ENCODE data around the gene LONP2. TPM values are rescaled to one million over a fixed set of nuclear protein-coding genes. Genes with fewer than 3 reads are reported as not detected.

Gene LONP2
- total RNA-seq, 1 experiment from 2014 or later, result 46.8 TPM

- intact Hi-C loops (cut with micrococcal nuclease), result no loop called here
- no peak overlapping the region for H3K27ac ChIP-seq (ENCODE audit: low read depth, low read length)
- RAD21 ChIA-PET (ENCODE audit: low non-redundant PET in 1 of 2, low total read pairs in 2 of 2, uncharacterized antibody in 2 of 2, unreplicated experiment in 2 of 2), result no interaction called here
Observed at GRCh38 chr16:48308535-48308934, 64.4 kb downstream of the LONP2 start.

More at GRCh38 chr16:48308535-48308934, 64.4 kb downstream of the LONP2 start:
- H3K9me2 ChIP-seq (ENCODE audit: insufficient read depth), result no peaks in the 10 kb centered on the region
- TF ChIP-seq EGR1 (IDR thresholded peaks at IDR 0.05; ENCODE audit: low read depth), result no peak
- no peak for TF ChIP-seq CTCF (IDR thresholded peaks at IDR 0.05 in 2 of 3, conservative IDR thresholded peaks at IDR 0.05 in 1 of 3; ENCODE audit: borderline replicate concordance in 1 of 3, insufficient read depth in 1 of 3, low read depth in 2 of 3, low read length in 2 of 3)
- TF ChIP-seq, protein P1, sequence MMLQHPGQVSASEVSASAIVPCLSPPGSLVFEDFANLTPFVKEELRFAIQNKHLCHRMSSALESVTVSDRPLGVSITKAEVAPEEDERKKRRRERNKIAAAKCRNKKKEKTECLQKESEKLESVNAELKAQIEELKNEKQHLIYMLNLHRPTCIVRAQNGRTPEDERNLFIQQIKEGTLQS (IDR thresholded peaks at IDR 0.05), result no peak
- no peak for TF ChIP-seq SRF (IDR thresholded peaks at IDR 0.05; ENCODE audit: low read depth)
- no peak for TF ChIP-seq CBX3 (IDR thresholded peaks at IDR 0.05; ENCODE audit: low read depth)
- no peak for TF ChIP-seq CEBPB (IDR thresholded peaks at IDR 0.05; ENCODE audit: low read depth)
- TF ChIP-seq POLR2A (IDR thresholded peaks at IDR 0.05; ENCODE audit: borderline replicate concordance, extremely low read depth, insufficient read depth, insufficient read length), result no peak
- ChIA-PET POLR2A (interaction anchor here (0.7 kb wide), 1 partner anchor 60 kb away, joined by 3 read pairs; no protein-coding TSS in a partner anchor), CTCF (no interaction called here)
- H3K4me2 ChIP-seq (ENCODE audit: low read length), result no peak overlapping the region
- DNase-seq (ENCODE audit: low read depth, low spot score), result no peak
- no peak overlapping the region for H3K9ac ChIP-seq (ENCODE audit: low read length)
- no peaks in the 10 kb centered on the region for H4K20me1 ChIP-seq (ENCODE audit: insufficient read depth)
- H2AFZ ChIP-seq (ENCODE audit: low read depth, low read length, poor library complexity, severe bottlenecking), result no peak overlapping the region
- BruUV-seq (replicated peaks), result no TSS peak
- no peaks in the 10 kb centered on the region for H3K27me3 ChIP-seq (ENCODE audit: insufficient read depth, low read length)
- peaks cover 0 to 2% of the 10 kb centered on the region in 2 experiments; a peak in 1 of 4 replicates for H3K36me3 ChIP-seq (ENCODE audit: control insufficient read depth in 1 of 2, insufficient read depth in 2 of 2, low read length in 2 of 2)
- ATAC-seq, result no peak
- H3K9me3 ChIP-seq (ENCODE audit: control insufficient read depth in 1 of 2, insufficient read depth in 1 of 2, low read depth in 1 of 2, low read length in 2 of 2), result peaks cover 0 to 5% of the 10 kb centered on the region in 2 experiments; a peak in 1 of 4 replicates
- H3K79me2 ChIP-seq (ENCODE audit: insufficient read depth, low read length), result no peaks in the 10 kb centered on the region; the same call in 1 of the 2 replicates
- no peak overlapping the region for H3K4me3 ChIP-seq (replicated peaks in 1 of 2; ENCODE audit: low read depth in 1 of 2, low read length in 2 of 2)
- no peaks in the 10 kb centered on the region for H3K4me1 ChIP-seq (ENCODE audit: control insufficient read depth in 1 of 2, insufficient read depth in 2 of 2, low read length in 2 of 2)

All from HCT116 (cell line).